ENCODE measurements around the gene ZNF540.

DNA sequence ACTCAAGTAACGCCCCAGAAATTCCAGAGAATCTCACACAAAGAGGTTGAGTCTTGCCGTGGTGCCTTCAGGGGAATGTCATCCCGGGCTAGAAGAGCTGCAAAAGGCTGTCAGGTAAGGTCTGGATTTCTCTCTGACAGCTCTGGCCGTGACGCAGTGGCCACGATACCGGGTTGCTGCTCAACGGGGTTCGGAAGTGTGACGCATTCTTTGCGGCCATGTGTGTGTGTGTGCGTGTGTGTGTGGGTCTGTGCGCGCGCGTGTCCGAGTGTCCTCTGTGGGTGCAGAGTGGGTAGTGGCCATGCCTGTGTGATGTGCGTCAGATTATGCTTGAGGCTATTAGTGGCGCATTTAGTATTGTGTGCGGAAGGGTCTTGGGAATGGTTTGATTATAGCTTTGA, 306 bp downstream of the ZNF540 start:
- TF ChIP-seq SUZ12 (IDR thresholded peaks at IDR 0.05; ENCODE audit: extremely low read depth, insufficient read depth, insufficient read length) = no peak
- TF ChIP-seq YY1 (IDR thresholded peaks at IDR 0.05; ENCODE audit: insufficient read depth, insufficient read length) = no peak
- no peak for TF ChIP-seq ZNF274 (IDR thresholded peaks at IDR 0.05; ENCODE audit: low read depth, low read length)
